Measurements from ENCODE around the gene GSTA1. TPM values are rescaled to one million over a fixed set of nuclear protein-coding genes. Genes with fewer than 3 reads are reported as not detected.

The GSTA1 gene
- total RNA-seq, 3 donors from 2014 or later (not counting 1 experiment from before 2014, with no cell fraction given) = not detected

DNA sequence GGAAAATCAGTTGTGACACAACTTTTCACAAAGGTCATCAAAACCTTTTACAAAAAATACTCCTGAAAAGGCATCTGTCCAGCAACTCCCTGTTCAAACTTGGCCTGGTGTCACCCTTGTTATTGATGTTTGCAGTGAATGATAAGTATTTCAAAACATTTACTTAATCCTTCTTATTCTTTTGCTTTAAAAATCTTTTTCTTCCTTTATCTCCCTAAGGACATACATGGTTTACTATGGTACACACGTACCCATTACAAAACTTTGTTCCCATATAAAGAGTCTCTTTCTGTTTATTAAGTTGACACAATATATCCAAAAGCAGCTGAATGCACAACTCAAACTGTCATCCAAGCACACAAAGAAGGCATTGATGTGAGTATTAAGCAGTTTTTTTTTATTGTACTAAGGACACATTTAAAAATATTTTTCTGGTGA lies 57.8 kb downstream of the GSTA1 start:
- TF ChIP-seq, protein P1, sequence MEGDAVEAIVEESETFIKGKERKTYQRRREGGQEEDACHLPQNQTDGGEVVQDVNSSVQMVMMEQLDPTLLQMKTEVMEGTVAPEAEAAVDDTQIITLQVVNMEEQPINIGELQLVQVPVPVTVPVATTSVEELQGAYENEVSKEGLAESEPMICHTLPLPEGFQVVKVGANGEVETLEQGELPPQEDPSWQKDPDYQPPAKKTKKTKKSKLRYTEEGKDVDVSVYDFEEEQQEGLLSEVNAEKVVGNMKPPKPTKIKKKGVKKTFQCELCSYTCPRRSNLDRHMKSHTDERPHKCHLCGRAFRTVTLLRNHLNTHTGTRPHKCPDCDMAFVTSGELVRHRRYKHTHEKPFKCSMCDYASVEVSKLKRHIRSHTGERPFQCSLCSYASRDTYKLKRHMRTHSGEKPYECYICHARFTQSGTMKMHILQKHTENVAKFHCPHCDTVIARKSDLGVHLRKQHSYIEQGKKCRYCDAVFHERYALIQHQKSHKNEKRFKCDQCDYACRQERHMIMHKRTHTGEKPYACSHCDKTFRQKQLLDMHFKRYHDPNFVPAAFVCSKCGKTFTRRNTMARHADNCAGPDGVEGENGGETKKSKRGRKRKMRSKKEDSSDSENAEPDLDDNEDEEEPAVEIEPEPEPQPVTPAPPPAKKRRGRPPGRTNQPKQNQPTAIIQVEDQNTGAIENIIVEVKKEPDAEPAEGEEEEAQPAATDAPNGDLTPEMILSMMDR (IDR thresholded peaks at IDR 0.05) = no peak
- H3K4me3 Mint-ChIP-seq = no peak overlapping the region
- Histone ChIP-seq H3K27me3 (ENCODE audit: control insufficient read depth, insufficient read depth, low read length) (no peaks in the 10 kb centered on the region), H3K27ac (ENCODE audit: low read length) (no peak overlapping the region), H3K4me3 (ENCODE audit: low read length) (no peak overlapping the region), H3K36me3 (ENCODE audit: control insufficient read depth, insufficient read depth, low read length) (no peaks in the 10 kb centered on the region), H3K9me3 (ENCODE audit: control insufficient read depth, insufficient read depth, low read length) (no peaks in the 10 kb centered on the region), H3K4me1 (ENCODE audit: control insufficient read depth, insufficient read depth, low read length) (no peaks in the 10 kb centered on the region)
- no peaks in the 10 kb centered on the region for H3K36me3 Mint-ChIP-seq
- no peak overlapping the region for H3K27ac Mint-ChIP-seq
- H3K4me1 Mint-ChIP-seq = no peaks in the 10 kb centered on the region
- no CpG with 5 or more reads among the region's 1 CpG for WGBS (ENCODE audit: insufficient coverage)
- H3K9me3 Mint-ChIP-seq = no peaks in the 10 kb centered on the region
- intact Hi-C loops (cut with micrococcal nuclease) = no loop called here
- H3K27me3 Mint-ChIP-seq (ENCODE audit: low read depth in 2 of 2) = peaks cover 21 to 41% of the 10 kb centered on the region in 2 donors
- ATAC-seq = no peak
- no peak for DNase-seq

DNA sequence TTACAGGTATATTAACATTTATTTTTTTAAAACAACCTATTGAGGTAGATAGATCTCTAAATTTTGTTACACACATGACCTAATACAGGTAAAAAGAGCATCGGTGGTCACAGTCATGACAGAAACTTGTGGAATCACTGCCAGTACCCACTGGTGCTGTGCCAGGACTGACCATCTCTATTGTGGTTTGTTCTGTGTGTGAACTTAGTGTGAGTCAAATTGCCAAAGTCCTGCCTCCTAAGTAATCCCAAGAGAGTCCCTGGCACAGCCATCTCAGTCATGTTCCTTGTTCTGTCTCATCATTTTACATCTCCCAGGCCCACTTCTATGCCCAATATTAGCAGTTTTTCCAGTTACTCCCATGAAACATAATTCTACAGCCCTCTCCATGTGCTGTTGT lies 61.7 kb downstream of the GSTA1 start:
- no peak overlapping the region for H3K4me3 Mint-ChIP-seq
- H3K36me3 Mint-ChIP-seq = no peaks in the 10 kb centered on the region
- 100% methylated on average over 1 of the region's 1 CpG for WGBS (ENCODE audit: insufficient coverage)

More for the DNA sequence above, 61.7 kb downstream of the GSTA1 start:
- H3K9me3 Mint-ChIP-seq = no peaks in the 10 kb centered on the region
- ATAC-seq = no peak
- no peaks in the 10 kb centered on the region for H3K4me1 ChIP-seq (ENCODE audit: control insufficient read depth, insufficient read depth, low read length)
- no peaks in the 10 kb centered on the region for H3K36me3 ChIP-seq (ENCODE audit: control insufficient read depth, insufficient read depth, low read length)
- peaks cover 20 to 39% of the 10 kb centered on the region in 2 donors for H3K27me3 Mint-ChIP-seq (ENCODE audit: low read depth in 2 of 2)
- TF ChIP-seq, protein P1 (IDR thresholded peaks at IDR 0.05) = no peak
- DNase-seq = no peak
- no peaks in the 10 kb centered on the region for H3K9me3 ChIP-seq (ENCODE audit: control insufficient read depth, insufficient read depth, low read length)
- no peak overlapping the region for H3K27ac Mint-ChIP-seq
- no peak overlapping the region for H3K4me3 ChIP-seq (ENCODE audit: low read length)
- intact Hi-C loops (cut with micrococcal nuclease) = no loop called here
- no peaks in the 10 kb centered on the region for H3K4me1 Mint-ChIP-seq
- H3K27ac ChIP-seq (ENCODE audit: low read length) = no peak overlapping the region
- H3K27me3 ChIP-seq (ENCODE audit: control insufficient read depth, insufficient read depth, low read length) = no peaks in the 10 kb centered on the region

Other genes with a start within 250 kb of the GSTA1 start
- gene TRAM2, start 226.8 kb downstream of the GSTA1 start, total RNA-seq = 10 to 100 TPM; 16.2 to 20.0 (median 19.2) TPM
- gene TMEM14A, start 132.7 kb downstream of the GSTA1 start, total RNA-seq = 1 to 10 TPM; 4.8 to 5.6 (median 5.3) TPM
- not detected for gene GSTA2, start 40.3 kb downstream of the GSTA1 start, total RNA-seq
- gene GSTA5, start 37.0 kb upstream of the GSTA1 start, total RNA-seq = not detected
- gene GSTA3, start 105.9 kb upstream of the GSTA1 start, total RNA-seq = not detected
- gene GSTA4, start 191.5 kb upstream of the GSTA1 start, total RNA-seq = 1 to 10 TPM in 2 of 3 donors, under 1 TPM in 1; 0.55 to 2.5 (median 1.8) TPM